T-helper 1 cell treated with Interleukin-12 subunit alpha and Interleukin-12 subunit beta and Interleukin-4 antibody, amounts not matched to agents 30 ng/mL and 1 ng/mL, for 36 hours (primary cell): Measurements from ENCODE around the gene TIFAB. TPM values are rescaled to one million over a fixed set of nuclear protein-coding genes. Genes with fewer than 3 reads are reported as not detected.
"Not testable (repeated sequence)": the region's sequence is repeated elsewhere in the genome, so short reads cannot be mapped to it uniquely, and the experiment has no call there.

Experiments
- intact Hi-C: fragments of 100-400 bp; cut with micrococcal nuclease; formaldehyde crosslinking; loops from one replicate; pipeline ENCODE4 v1.15.1; 2024
- total RNA-seq: library from RNA; stranded (reverse); gene quantifications from 2 replicates; pipeline ENCODE4 v1.2.3, GENCODE V29; 2022

Gene TIFAB
- not detected in 2 replicates for total RNA-seq

DNA sequence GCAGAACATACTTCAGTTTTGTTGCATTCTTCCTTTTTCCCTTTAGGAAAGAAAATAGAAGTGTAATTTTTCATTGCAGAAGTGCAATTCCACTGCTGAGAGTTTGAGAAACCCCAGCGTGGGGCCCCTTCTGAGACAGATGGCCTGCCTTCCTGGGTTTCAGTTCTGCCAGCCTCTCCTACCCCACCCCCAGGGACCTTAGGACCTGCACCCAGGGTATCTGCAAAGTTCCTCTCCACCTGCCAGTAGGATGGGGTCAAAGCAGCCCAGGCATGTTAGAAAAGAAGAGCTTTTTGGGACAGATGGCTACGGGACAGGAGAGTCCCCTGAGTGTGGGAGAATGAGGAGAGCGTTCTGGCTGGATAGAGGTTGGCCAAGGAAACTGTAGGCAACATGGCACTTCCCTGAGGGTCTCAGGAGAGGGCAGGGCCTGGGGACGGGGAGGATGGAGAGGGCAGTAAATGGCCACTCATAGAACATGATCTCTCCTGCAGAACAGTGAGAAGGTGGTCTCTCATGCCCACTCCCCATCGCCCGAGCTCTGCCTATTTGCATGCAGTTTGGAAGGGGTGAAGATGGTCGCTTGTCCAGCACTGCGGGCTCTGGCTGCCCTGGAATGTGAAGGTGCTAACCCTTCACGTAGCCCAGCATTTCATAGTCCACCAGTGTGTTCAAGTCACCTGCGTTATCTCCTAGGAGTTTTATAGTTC lies at the start of gene TIFAB:
TIFAB (minus strand) TSS at position 31 of the 710 bp plus-strand sequence. CDS start 2,412 bp downstream, outside the sequence.
- intact Hi-C loops, result no loop called here

DNA sequence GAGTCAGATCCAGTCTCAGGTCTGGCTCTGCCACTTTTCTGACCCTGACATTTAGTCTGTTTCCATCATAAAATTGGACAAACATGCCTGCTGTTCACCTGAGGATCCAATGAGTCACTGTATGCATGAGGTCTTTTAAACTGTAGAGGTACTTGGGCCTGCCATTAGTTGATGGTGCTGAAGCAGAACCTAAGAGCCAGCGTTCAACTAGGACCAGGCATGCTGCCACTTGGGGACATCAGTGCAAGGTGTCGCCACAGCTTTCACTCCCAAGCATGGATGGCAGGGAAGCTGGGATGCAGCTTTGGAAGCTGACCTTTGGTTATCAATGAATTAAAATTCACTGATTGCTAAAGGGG lies 46.5 kb upstream of the TIFAB start:
- intact Hi-C loops, result no loop called here

GRCh38 chr5:135497971-135498636 lies 46.0 kb upstream of the TIFAB start:
- intact Hi-C loops, result no loop called here

DNA sequence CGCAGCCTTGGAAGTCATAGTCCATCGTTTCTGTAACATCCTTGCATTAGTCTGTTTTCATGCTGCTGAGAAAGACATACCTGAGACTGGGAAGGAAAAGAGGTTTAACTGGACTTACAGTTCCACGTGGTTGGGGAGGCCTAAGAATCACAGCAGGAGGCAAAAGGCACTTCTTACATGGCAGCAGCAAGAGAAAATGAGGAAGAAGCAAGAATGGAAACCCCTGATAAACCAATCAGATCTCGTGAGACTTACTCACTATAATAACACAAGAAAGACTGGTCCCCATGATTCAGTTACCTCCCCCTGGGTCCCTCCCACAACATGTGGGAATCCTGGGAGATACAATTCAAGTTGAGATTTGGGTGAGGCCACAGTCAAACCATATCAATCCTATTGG lies 43.4 kb upstream of the TIFAB start:
- intact Hi-C loops, result not testable (repeated sequence)

- intact Hi-C loops, result no loop called here
These were observed 42.0 kb upstream of the TIFAB start for GRCh38 chr5:135494196-135494595.

GRCh38 chr5:135493406-135494180 lies 41.4 kb upstream of the TIFAB start:
- intact Hi-C loops, result no loop called here

DNA sequence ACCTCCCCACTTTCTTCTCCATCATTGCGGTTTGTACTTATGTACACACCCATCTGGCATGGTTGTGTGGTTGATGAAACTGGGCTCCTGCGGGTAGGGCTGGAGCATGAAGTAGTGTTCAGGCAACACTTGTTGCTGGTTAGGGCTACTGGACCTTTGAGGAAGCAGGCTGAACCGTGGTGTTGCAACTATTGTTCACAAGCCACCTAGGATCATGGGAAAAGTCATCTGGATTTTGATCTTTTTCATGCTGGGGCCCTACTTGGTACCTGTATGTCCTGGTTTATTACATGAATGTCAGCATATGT lies 40.1 kb upstream of the TIFAB start:
- intact Hi-C loops, result no loop called here

- intact Hi-C loops, result loop anchor here (2.0 kb wide), 1 partner anchor 53 kb away; no protein-coding TSS in a partner anchor
These were observed 39.6 kb upstream of the TIFAB start for GRCh38 chr5:135491552-135492318.

DNA sequence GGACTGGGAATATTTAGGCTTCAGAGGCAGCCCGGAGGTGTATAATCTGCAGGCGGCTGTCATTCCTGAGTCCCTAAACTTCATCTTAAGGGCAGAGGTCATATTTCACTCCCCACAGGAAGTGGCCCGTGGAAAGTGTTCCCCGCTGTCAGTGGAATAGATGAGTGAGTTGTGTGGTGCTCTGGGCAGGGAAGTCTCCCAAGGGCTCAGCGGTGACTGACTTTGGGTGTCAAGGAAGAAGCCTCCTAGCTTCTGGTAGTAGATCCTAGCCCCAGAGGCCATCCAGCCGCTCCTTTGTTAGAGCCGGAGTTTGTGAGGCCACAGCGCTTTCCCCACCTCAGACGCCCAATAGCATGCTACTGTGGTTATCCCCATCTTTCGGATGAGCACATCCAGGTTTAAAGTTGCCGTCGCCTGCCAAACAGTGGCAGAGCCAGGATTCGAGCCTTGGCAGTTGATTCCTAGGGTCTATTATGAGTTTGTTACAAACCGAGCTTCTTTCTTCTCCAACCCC lies 38.9 kb upstream of the TIFAB start:
- intact Hi-C loops, result loop anchor here (2.0 kb wide), 1 partner anchor 54 kb away; no protein-coding TSS in a partner anchor

DNA sequence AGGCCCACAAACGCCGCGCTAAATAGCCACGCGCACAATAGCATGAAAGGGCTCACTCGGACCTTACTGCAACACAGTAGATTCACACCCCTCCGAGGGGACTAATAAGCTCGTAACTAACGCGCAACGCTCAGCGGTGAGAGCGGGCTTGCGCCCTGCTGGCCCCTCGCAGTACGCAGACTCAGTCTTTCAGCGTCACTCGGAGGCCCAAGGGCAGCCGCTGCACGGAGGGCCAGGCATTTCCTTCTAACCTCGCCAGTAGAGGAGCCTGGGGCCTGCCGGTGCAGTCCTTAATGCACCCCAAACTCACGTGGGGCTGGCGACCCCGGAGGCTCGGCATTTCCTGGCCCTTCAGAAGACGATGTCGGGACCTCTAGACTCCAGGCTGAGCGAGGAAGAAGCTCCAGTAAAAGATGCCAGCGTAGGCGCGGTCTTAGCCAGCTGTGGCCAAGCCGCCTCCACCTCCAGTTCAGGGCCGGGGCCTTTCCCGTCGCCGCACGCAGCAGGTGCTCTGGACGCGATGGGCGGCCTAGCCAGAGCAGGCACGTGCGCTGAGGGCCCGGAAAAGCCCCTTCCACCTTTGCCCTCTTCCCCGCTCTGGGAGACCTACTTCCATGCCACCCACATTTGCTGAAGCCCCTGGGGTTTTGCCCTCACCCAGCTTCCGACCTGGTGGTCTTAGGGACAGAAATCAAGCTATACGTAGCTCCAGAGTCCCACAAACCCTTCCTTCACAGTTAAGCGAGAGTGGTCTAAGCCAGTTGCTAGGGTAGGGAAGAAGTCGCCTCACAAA lies 38.3 kb upstream of the TIFAB start:
- intact Hi-C loops, result loop anchor here (1.0 to 2.0 kb wide), 2 partner anchors 45 to 54 kb away; partner anchors contain the start of gene NEUROG1

GRCh38 chr5:135489466-135490244 lies 37.5 kb upstream of the TIFAB start:
- intact Hi-C loops, result loop anchor here (1.0 to 2.0 kb wide), 2 partner anchors 46 to 55 kb away; partner anchors contain the start of gene NEUROG1

DNA sequence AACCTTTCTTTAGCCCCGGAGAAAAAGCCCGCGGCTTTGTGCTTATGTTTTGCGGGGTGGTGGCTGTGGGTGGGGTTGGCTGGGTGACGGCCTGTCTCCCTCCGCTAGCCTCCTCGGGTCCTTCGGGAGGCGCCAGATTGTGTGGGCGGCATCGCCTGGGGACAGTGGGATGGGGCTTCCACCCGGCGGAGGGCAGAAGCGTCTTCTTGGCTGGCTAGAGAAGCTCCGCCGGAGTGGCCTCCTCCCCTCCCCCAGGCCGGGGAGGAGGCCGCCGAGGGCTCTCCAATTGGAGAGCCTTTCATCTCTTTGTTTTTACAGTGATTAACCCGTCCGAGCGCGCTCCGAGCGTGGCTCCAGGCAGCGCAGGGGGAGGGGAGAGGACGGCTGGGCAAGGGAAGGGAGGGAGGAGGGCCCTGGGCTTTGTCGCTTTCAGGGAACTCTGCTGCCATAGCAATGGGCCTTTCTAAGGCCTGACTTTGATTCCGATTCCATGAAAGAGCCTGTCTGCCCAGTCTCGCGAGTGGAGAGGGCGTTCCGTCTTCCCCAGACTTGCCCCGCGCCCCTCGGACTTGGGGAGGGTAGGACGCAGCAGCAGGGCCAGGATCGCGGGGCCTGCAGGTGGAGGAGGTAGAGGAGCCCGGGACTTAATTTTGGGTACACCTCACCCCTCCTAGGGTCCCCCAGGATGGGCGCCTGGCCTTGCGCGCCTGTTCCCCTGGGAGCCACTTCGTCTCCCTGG lies 36.7 kb upstream of the TIFAB start:
- intact Hi-C loops, result no loop called here

DNA sequence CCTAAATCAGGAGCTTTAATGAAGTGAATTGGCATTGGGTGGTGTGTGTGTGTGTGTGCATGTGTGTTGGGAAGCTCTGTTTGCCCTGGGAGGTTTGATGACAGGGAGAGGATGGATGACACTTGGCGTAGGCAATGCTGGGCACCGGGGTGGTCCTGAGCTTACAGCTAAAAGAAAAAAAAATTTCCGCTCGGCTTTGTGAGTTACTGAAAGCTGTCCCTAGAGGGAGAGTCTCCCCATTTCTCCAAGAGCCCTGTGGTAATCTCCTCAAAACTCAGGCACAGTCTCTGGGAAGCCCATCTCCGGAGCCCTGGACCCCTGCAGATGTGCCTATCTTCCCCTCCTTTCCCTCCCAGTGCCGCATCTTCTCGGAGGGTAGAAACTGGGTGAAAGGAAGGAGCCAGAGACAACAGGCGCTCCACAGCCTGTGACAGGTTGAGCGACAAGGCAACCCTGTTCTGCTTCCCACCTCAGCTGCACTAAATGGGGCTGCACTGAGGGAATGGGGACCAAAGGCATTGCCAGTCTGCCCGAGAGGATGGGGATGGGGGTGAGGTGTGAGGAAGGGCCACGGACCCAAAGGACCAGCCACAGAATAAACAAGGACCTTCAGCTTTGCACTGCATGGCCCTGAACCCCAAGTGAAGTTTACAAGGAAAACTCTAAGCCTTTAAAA lies 35.8 kb upstream of the TIFAB start:
- intact Hi-C loops, result no loop called here

DNA sequence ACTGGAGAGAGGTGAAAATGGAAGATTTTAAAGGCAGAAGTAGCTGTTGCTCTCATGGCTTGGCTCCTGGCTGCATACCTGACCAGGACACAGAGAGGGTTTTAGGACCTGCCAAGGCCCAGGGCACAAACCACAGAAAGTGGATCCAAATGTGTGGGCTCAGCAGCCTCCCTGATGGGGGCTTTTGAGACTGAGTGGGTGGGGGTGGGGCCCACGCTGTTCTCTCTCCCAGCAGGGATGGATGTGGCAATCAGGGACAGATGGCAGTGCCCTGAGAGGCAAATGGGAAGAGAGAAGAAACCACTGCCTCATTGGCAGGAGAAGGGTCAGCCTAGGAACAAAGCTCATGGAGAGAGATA lies 34.9 kb upstream of the TIFAB start:
- intact Hi-C loops, result no loop called here

DNA sequence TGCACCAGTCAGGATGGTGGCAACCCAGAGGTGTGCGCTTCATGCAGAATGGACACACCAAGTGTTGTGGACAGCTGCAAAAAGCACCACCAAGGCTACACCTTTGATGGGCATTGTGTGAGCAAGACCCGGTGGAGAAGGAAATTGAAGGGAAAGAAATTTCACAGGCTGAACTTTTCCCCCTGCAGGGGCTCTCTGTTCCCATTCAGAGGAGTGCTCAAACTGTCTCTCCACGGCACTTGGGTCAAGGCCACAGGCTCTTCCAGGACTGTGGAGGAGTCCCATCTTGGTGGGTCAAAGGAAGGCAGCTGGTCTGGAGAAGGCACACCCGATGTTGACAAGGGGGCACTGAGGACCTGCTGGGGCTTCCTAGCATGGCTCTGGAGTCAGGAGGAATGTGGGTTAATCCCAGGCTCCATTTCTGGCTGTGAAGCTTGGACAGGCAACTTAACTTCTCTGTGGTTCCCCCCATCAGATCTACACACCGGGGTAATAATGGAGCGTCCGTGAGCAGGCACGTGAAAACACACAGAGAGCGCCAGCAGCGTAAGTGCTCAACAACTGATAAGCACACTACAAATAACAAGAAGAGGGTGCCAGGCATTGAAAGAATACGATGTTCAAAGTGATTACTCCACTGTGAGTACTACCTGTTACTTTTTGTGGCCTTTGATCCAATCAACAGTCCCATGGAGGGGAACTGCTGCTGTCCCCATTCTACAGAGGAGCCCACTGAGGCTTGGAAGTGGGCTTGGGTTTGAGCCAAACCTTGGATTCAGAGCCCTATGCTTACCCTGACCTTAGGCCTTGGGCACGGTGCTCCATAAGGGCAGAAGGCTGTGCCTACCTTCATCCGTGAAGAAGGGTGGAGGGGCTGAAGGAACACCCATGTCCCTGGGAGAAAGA lies 34.2 kb upstream of the TIFAB start:
- intact Hi-C loops, result no loop called here

DNA sequence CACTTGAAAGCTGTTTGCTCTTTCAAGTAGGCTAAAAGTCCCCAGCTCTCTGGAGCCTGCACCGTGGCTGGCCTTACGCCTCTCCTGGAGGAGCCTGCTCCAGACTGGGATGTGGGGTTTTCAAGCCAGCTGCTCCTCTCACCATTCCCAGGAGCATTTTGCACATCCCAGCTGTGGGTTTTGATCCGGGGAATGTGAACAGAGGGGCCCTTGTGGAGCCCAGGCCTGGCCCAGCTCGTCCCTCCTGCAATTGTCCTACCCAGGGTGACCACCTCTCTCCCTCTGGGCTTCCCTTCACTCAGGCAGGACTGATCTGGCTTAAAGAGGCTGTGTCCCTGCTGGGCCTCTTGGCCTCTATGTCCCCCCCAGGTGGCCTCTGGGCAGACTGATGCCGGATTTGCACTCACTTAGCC lies 32.5 kb upstream of the TIFAB start:
- intact Hi-C loops, result no loop called here

DNA sequence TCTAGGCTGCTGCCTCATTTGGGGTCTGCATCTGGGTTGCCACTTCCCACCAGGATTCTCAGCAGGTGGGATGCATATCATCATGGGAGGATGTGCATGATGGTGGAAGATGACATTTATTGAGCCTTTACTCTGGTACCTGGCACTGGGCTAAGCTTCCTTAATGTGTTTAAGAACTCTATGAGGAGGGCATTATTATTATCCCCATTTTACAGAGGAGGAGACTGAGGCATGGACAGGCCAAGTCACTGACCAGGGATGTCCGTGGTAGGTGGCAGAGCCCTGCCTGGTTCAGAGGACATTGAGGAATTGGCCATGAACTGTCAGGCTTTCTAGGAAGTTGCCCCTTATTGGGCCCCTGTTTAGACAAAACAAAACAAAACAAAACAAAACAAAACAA lies 31.1 kb upstream of the TIFAB start:
- intact Hi-C loops, result no loop called here
